ENCODE measurements around the gene CFAP251.
"Not testable (repeated sequence)": the region's sequence is repeated elsewhere in the genome, so short reads cannot be mapped to it uniquely, and the experiment has no call there.

Gene CFAP251

GRCh38 chr12:122029620-122030423 lies 111.4 kb downstream of the CFAP251 start:
- TF ChIP-seq POU2F2 (IDR thresholded peaks at IDR 0.05; ENCODE audit: low read depth, low read length) = no peak
- TF ChIP-seq POLR2AphosphoS5 (IDR thresholded peaks at IDR 0.05; ENCODE audit: low read depth, low read length) = no peak
- TF ChIP-seq POLR2A (IDR thresholded peaks at IDR 0.05; ENCODE audit: low read depth, low read length) = no peak
- TF ChIP-seq PAX5 (IDR thresholded peaks at IDR 0.05; ENCODE audit: insufficient read depth, low read length, severe bottlenecking) = no peak
- TF ChIP-seq SPI1 (IDR thresholded peaks at IDR 0.05; ENCODE audit: low read depth, low read length) = no peak
- no peak for TF ChIP-seq TAF1 (IDR thresholded peaks at IDR 0.05; ENCODE audit: low read depth, low read length)
- DNase-seq (ENCODE audit: insufficient read length, low spot score) = no peak
- no peak for FAIRE-seq

- no peak for FAIRE-seq
- DNase-seq (ENCODE audit: insufficient read length, low spot score) = no peak
- TF ChIP-seq POLR2A (IDR thresholded peaks at IDR 0.05; ENCODE audit: low read depth, low read length) (no peak), TAF1 (IDR thresholded peaks at IDR 0.05; ENCODE audit: low read depth, low read length) (no peak), SPI1 (IDR thresholded peaks at IDR 0.05; ENCODE audit: low read depth, low read length) (no peak), PAX5 (IDR thresholded peaks at IDR 0.05; ENCODE audit: insufficient read depth, low read length, severe bottlenecking) (no peak), POLR2AphosphoS5 (IDR thresholded peaks at IDR 0.05; ENCODE audit: low read depth, low read length) (no peak), POU2F2 (IDR thresholded peaks at IDR 0.05; ENCODE audit: low read depth, low read length) (no peak)
These were observed 112.1 kb downstream of the CFAP251 start for GRCh38 chr12:122030424-122031035.

GRCh38 chr12:122031342-122032216 lies 113.2 kb downstream of the CFAP251 start:
- TF ChIP-seq POLR2AphosphoS5 (IDR thresholded peaks at IDR 0.05; ENCODE audit: low read depth, low read length) = no peak
- no peak for TF ChIP-seq POU2F2 (IDR thresholded peaks at IDR 0.05; ENCODE audit: low read depth, low read length)
- TF ChIP-seq TAF1 (IDR thresholded peaks at IDR 0.05; ENCODE audit: low read depth, low read length) = no peak
- TF ChIP-seq PAX5 (IDR thresholded peaks at IDR 0.05; ENCODE audit: insufficient read depth, low read length, severe bottlenecking) = no peak
- no peak for TF ChIP-seq SPI1 (IDR thresholded peaks at IDR 0.05; ENCODE audit: low read depth, low read length)
- TF ChIP-seq POLR2A (IDR thresholded peaks at IDR 0.05; ENCODE audit: low read depth, low read length) = no peak
- peak; percentile 20 for FAIRE-seq
- no peak for DNase-seq (ENCODE audit: insufficient read length, low spot score)

GRCh38 chr12:122032580-122032979 lies 114.2 kb downstream of the CFAP251 start:
- DNase-seq (ENCODE audit: insufficient read length, low spot score) (no peak), FAIRE-seq (peak; percentile 97)
- no peak for TF ChIP-seq SPI1 (IDR thresholded peaks at IDR 0.05; ENCODE audit: low read depth, low read length)
- no peak for TF ChIP-seq TAF1 (IDR thresholded peaks at IDR 0.05; ENCODE audit: low read depth, low read length)
- TF ChIP-seq POLR2AphosphoS5 (IDR thresholded peaks at IDR 0.05; ENCODE audit: low read depth, low read length) = no peak
- no peak for TF ChIP-seq POLR2A (IDR thresholded peaks at IDR 0.05; ENCODE audit: low read depth, low read length)
- peak; percentile 81; the same call in 1 of the 2 replicates for TF ChIP-seq POU2F2 (IDR thresholded peaks at IDR 0.05; ENCODE audit: low read depth, low read length)
- TF ChIP-seq PAX5 (IDR thresholded peaks at IDR 0.05; ENCODE audit: insufficient read depth, low read length, severe bottlenecking) = no peak

GRCh38 chr12:122035292-122035691 lies 116.9 kb downstream of the CFAP251 start:
- FAIRE-seq (no peak), DNase-seq (ENCODE audit: insufficient read length, low spot score) (no peak)
- TF ChIP-seq TAF1 (IDR thresholded peaks at IDR 0.05; ENCODE audit: low read depth, low read length) (no peak), SPI1 (IDR thresholded peaks at IDR 0.05; ENCODE audit: low read depth, low read length) (no peak), POU2F2 (IDR thresholded peaks at IDR 0.05; ENCODE audit: low read depth, low read length) (no peak)

GRCh38 chr12:122036153-122036552 lies 117.8 kb downstream of the CFAP251 start:
- FAIRE-seq = no peak
- TF ChIP-seq SPI1 (IDR thresholded peaks at IDR 0.05; ENCODE audit: low read depth, low read length) = no peak
- no peak for DNase-seq (ENCODE audit: insufficient read length, low spot score)

GRCh38 chr12:122040579-122041386 lies 122.4 kb downstream of the CFAP251 start:
- no peak for DNase-seq (ENCODE audit: insufficient read length, low spot score)
- TF ChIP-seq POLR2A (IDR thresholded peaks at IDR 0.05; ENCODE audit: low read depth, low read length) = no peak
- no peak for TF ChIP-seq SPI1 (IDR thresholded peaks at IDR 0.05; ENCODE audit: low read depth, low read length)
- no peak for TF ChIP-seq POU2F2 (IDR thresholded peaks at IDR 0.05; ENCODE audit: low read depth, low read length)
- TF ChIP-seq TAF1 (IDR thresholded peaks at IDR 0.05; ENCODE audit: low read depth, low read length) = no peak
- no peak for TF ChIP-seq PAX5 (IDR thresholded peaks at IDR 0.05; ENCODE audit: insufficient read depth, low read length, severe bottlenecking)
- TF ChIP-seq POLR2AphosphoS5 (IDR thresholded peaks at IDR 0.05; ENCODE audit: low read depth, low read length) = no peak
- FAIRE-seq = no peak

GRCh38 chr12:122041458-122041857 lies 123.1 kb downstream of the CFAP251 start:
- FAIRE-seq; DNase-seq (ENCODE audit: insufficient read length, low spot score): not testable (repeated sequence)

- FAIRE-seq = no peak
- no peak for TF ChIP-seq POLR2A (IDR thresholded peaks at IDR 0.05; ENCODE audit: low read depth, low read length)
- no peak for TF ChIP-seq TAF1 (IDR thresholded peaks at IDR 0.05; ENCODE audit: low read depth, low read length)
- no peak for TF ChIP-seq POLR2AphosphoS5 (IDR thresholded peaks at IDR 0.05; ENCODE audit: low read depth, low read length)
- TF ChIP-seq PAX5 (IDR thresholded peaks at IDR 0.05; ENCODE audit: insufficient read depth, low read length, severe bottlenecking) = no peak
- no peak for TF ChIP-seq SPI1 (IDR thresholded peaks at IDR 0.05; ENCODE audit: low read depth, low read length)
- TF ChIP-seq POU2F2 (IDR thresholded peaks at IDR 0.05; ENCODE audit: low read depth, low read length) = no peak
- DNase-seq (ENCODE audit: insufficient read length, low spot score) = no peak
These were observed 124.5 kb downstream of the CFAP251 start for GRCh38 chr12:122042910-122043309.
